HG02588 (cell line): ENCODE data around the gene ODF2L.

ENCODE experiments used
- ATAC-seq: cut with Tn5 transposase; IDR thresholded peaks from one replicate; pipeline ENCODE4 v1.9.1; 2021; ENCODE audit warnings: mild to moderate bottlenecking, moderate library complexity; ENCODE audit not compliant: unreplicated experiment

ODF2L gene

GRCh38 chr1:86318436-86318835, 77.7 kb downstream of the ODF2L start:
- ATAC-seq = no peak

GRCh38 chr1:86317926-86318325, 78.2 kb downstream of the ODF2L start:
- ATAC-seq = no peak

- ATAC-seq = no peak
Observed at GRCh38 chr1:86305731-86306130, 90.4 kb downstream of the ODF2L start.

GRCh38 chr1:86303041-86303690, 93.0 kb downstream of the ODF2L start:
- ATAC-seq = no peak
